ENCODE data around the gene FAM222A.

The FAM222A gene

DNA sequence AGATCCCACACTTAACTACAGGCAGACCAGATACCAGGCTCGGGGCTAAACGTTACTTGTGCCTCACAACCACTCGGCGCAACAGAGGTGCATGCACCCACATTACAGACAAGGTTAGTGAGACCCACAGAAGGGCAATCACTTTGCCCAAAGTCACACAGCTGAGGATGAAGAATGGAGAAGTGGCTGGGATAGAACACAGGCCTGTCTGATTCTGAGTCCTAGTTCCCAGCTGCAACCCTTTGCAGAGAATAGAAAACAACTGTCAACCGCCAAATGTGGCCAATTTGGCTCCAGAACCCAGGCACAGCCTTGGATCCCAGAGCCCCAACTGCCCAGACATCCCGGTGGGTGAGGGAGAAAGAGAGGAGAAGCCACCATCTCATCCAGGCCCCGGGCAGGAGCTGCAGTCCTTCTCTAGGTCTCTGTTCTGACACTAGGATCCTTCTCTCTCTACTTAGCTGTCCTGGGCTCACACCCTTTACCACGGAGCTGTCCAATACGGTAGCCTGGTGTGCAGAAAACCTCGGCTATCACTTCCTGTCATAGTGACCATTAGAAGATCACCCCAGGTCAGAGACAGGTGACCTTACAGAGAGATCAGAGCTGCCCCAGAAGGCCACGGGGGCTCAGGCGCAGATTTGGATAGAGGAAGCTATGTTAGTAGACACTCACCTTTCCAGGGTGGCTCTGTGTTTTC, 59.1 kb downstream of the FAM222A start:
- no peak for DNase-seq (ENCODE audit: low spot score)

DNA sequence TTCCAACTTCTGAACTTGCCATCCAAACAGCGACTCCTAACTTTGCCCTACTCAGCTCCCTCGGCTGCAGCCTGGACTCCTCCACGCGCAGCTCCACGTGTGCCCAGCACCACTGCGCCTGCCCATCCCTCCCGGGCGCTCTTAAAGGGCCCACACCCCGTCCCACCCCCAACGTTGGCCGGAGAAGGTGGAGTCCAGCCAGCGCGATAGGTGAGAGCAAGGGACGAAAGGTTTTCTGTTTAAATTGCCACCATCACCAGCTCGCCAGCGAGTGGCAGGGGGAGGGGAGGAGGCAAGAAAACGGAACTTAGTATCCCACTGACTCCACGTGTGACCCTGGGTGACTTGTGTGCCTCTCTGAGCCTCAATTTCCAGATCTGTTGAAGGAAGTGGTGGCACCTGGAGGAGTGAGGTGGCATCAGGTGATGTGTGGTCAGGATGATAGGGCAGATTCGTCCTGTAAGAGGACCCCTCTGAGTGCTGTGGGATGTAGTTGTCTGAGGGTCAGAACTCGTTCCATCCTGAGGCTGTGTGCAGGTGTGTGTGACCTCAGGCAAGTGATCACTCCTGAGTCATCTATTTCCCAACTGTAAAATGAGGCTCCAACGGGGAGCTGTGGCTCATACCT, 59.9 kb downstream of the FAM222A start:
- DNase-seq (ENCODE audit: low spot score) = peak; percentile 74

DNA sequence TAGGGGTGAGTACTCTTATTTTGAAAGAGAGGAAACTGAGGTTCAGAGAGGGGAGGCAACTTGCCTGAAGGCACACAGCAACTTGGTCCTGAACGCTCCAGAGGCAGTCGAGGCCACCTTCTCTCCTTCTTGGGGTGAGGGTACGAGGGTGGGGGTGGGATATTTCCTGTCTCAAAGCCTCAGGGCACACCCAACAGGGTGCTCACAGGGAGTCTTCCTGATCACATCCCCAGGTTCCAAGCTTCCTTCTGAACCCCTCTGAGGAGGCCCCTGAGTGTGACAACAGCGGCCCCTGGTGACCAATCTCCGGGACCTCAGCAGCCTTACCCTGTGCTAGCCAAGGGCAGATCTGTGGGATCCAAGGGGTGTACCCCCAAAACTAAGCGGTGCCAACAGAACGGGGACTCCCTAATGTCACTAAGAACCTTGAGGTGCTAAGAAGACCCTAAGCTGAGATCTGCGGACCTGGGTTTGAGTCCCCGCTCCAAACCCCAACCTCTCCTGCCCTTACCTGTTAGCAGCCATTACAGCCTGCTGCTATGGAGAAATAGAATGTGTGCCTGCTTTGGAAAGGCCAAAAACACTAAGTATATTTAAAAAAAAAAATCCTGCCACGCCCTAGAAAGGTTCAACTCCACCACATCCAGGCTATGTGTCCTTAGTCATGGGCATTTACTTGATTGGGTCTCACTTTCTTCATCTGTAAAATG, 61.7 kb downstream of the FAM222A start:
- peak; percentile 88 for DNase-seq (ENCODE audit: low spot score)

DNA sequence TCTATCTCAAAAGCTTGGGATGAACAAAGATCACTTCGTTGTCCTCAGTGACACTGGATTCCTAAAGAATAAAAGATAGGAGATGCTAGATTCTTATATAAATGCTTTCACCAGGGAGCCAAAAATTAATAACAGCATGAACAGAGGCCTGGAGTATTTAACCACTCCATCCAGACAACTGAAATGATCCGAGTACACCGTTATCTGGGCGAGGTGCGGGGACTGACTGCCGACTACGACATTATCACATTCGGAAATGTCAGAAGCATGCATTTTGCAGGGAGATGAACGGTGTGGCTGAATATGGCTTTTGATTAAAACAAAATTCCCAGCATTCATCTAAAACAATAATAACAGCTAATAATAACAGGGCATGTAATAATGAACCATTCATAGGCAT, 63.0 kb downstream of the FAM222A start:
- DNase-seq (ENCODE audit: low spot score) = no peak

DNA sequence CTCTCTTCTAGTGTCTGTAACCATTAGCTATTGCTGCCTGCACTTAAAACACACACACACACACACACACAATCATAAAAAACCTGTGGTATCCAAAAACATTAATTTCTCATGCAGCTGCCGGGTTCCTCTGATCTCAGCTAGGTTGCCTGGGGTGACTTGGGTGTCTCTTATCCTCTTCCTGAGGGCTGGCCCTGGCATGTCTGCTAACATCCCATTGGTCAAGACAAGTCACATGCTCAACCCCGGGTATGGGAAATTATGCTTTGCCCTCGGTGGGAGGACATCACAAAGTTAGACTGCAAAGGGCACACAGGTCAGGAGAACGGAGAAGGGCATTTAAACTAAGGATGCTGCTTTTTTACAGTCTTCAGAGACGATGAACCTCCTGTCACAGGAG, 63.9 kb downstream of the FAM222A start:
- DNase-seq (ENCODE audit: low spot score) = peak; percentile 70

DNA sequence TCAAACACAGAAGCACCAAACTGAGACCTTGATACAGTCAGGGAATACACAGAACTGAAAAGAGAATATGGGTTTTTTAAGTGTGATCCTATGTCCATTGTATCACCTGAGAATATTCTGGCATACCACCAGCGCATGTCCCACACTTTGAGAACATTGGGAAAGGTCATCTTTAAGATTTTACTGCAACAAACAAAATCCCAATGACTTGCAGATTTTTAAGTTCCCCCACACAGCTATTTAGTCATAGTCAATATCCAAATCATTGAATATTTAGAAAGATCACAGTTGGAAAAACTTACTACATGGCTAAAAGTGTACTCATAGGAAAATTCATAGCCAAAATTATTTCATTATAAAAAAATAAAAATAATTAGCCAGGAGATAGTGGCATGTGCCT, 65.1 kb downstream of the FAM222A start:
- no peak for DNase-seq (ENCODE audit: low spot score)

DNA sequence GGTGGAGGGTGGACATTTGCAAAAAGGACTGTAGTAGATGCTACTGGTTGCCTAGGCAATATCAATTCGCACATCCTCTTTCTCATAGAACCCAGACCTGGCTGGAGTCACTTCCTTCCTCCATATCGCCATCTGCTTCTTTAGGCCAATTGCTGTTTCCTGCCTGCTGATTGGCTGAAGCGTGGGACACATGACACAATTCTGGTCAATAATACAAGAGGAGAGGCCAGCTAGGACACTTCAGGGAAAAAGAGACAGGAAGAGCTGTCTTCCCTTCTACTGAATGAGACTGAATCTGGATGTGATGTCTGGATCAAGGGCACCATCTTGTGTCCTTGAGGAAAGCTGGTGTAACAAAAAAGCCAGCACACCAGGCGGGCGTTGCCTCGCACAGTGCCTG, 65.8 kb downstream of the FAM222A start:
- DNase-seq (ENCODE audit: low spot score) = no peak

DNA sequence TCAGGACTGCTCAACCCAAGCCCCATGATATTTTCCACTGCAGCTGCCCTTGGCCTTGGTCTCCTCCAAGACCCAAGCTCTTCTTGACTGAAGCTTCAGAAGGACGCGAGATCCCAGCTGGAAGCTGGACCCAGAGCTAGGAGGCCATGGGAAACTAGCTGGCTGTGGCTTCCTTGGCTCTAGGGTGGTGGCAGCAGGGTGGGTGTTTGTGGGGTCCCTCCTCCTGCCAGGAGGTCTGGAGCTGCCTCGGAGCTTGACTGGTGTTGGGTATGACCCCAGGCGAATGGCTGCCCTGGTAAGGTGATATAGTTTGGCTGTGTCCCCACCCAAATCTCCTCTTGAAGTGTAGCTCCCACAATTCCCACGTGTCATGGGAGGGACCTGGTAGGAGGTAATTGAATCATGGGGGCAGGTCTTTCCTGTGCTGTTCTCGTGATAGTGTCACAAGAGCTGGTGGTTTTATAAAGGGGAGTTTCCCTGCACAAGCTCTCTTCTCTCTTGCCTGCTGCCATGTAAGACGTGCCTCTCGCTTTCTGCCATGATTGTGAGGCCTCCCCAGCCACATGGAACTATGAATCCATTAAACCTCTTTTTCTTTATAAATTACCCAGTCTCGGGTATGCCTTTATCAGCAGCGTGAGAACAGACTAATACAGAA, 68.2 kb downstream of the FAM222A start:
- no peak for DNase-seq (ENCODE audit: low spot score)

DNA sequence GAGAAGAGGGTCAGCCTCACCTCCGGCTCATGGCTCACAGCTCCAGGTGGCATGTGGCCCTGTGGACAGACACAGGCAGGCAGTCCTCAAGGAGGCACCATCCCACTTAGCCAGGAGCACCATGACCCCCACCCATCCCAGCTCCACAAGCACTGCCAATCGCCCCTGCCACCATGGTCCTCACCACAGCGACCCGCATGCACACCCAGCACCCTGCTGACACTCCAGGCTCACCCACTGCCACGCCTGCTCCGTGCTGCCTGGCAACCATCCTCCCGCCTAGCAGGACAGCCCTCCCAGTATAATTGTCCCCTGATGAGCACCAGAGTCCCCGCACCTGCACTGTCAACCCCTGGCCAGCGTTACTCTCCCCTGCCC, 68.7 kb downstream of the FAM222A start:
- DNase-seq (ENCODE audit: low spot score) = no peak

DNA sequence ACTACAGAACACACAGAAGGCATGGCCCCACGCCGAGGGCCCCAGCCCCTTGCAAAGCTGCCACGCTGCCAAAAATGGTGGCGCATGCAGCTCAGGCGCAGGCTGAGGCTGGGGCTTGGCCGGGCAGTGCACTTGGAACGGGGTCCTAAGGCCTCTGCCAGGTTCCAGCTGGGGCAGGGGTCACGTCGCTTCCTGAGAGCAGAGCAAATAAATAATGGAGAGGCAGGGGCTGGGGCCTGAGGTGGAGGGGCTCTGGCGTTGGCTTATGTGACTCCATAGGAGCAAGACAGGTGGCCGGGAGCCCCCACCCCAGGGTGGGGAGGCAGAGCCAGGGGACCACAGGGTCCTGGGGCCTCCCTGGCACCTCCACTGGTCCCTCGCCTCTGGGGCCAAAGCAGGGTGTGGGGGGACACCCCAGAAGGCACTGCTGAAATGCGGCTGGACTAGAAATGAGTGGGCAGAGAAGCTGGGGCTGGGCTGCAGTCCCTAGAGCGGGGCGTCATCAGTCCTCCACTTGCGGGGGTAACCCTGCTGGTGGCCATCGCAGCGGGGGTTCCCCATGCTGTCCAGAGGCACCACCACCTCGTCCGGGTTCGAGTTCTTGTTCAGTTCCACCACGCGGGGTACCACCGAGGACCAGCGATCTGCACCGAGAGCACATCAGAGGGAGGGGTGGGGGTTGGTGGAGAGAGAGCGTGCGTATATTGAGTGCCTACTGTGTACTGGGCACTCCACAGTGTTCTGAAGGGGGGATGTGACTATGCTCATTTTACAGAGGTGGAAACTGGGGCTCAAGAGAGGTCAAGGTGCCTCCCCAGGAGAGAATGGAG, 69.7 kb downstream of the FAM222A start:
- DNase-seq (ENCODE audit: low spot score) = no peak

DNA sequence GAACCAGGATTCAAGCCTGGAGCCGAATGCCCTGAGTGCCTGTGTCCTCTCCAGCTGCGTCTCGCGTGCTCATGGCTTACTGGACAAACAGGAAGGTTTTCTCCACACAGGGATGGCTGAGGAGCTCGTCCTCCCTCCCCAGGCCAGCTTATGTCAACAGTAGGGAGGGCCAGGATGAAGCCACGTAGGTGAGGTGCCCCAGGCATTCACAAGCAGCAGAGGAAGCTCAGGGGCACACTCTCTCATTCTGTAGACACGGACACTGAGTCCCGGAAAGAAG, 70.3 kb downstream of the FAM222A start:
- DNase-seq (ENCODE audit: low spot score) = no peak

DNA sequence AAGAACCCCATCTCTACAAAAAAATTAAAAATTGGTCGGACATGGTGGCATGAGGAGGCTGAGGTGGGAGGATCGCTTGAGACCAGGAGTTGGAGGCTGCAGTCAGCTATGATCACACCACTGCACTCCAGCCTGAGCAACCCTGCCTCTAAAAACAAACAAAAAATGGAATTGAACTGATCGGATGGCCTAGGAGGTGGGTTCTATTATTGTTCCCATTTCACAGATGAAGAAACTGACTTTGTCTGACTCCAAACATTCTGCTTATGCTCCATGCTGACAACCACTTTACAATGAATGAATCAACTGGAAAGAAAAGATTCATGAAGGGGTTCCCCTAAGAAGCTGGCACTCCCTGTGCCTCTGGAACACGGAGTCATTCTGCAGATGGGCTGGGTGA, 72.2 kb downstream of the FAM222A start:
- no peak for DNase-seq (ENCODE audit: low spot score)

DNA sequence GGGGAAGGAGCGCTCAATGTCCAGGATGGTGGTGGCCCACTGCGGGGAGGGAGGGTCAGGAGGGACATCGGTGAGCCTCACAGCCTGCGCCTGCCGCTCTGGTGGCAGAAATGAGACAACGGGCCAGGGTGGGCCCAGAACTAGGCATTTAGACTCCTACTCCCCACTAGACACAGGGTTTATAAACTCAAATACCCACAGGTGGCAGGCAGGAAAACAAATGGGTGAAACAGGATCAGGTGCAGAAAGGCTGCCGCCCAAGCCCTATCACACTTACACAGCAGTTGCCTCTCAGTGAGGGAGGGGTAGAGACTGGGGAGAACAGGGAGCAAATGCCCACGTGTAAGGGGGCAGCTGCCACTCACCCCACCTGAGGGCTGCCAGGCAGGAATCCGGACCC, 73.2 kb downstream of the FAM222A start:
- DNase-seq (ENCODE audit: low spot score) = no peak

DNA sequence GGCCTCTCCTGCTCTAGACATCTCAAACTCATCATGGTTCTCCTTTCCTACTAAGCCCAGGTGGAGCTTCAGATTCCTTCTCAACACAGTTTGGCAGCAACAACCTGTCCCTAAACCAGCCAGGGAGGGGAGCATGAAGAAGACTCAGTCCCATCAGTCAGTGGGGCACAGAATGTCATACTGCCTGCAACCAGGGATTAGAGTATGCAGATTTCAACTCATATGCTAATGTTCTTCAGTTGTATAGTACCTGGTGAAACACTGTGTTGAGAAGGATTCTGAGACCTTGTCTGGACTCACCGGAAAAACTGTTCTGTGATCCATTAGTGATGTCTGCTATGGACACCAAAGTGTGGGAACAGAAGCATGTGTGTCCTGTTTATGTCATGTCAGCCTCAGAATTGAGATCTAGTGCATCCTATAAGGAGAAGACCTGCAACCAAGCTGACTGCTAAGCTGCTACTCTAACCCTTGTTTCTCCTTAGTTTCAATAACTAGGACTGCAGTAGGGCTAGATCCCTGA, 76.0 kb downstream of the FAM222A start:
- DNase-seq (ENCODE audit: low spot score) = no peak

DNA sequence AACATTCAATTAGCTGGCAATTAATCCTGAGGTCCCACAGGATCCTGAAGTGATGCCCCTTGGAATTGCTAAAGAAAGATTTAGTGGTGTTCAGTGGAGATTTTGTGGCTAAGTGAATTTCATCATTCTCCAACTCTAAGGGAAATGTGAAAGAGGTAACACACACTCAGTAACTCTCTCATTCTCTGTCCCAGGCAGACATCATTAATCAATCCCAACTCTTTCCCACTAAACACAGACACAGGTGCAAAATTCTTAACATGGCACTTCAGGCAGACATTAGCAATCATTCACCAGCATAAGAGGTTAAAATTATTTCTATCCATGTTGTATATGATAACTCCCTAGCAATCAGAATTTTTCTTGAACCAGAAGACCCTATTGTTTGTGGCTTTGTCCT, 79.4 kb downstream of the FAM222A start:
- DNase-seq (ENCODE audit: low spot score) = no peak

DNA sequence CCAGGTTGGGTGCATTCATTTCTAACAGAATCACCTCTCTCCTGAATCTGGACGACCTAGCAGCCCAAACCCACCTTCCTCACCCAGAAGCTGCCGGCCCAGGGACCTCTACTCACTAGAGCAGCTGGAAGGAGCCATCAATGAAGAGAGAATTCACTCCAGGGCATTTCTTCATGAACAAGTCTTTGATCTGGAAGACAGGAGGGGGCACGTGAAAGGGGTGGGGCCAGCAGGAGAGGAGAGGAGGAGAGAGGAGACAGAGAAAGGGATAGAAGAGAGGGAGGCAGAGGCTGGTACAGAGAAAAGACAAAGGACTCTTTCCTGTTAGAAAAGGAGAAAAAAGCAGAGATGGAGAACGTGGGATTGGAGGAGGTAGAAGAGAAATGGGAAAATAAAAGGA, 79.8 kb downstream of the FAM222A start:
- no peak for DNase-seq (ENCODE audit: low spot score)

DNA sequence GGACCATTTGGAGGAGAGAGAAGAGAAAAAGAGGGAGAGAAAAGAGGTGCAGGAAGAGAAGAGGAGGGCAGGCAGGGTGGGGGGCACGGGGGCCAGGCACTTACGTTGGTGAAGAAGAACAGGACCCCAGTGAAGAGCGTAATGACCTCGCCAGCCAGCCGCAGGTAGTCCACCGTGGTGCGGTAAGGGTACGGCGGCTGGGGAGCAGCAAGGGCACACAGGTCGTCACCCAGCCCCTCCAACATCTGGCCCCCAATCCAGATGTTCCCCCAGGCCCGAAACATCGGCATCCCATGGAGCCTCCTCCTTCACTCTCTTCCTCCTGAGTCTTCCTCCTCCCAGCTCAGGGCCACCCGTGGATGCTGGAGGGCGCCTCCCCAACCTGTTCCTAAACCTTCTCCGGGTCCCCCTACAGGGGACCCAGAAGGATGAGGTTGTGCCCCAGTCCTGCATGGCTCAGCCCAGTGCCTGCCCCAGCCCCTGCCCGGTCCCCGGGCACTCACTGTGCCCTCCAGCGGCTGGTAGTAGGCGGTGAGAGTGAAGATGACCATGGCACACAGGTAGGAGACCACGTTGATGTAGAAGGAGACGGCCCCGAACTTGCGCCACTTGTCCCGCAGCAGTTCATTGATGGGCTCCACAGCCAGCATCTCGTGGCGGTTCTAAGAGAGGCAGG, 80.3 kb downstream of the FAM222A start:
- no peak for DNase-seq (ENCODE audit: low spot score)

DNA sequence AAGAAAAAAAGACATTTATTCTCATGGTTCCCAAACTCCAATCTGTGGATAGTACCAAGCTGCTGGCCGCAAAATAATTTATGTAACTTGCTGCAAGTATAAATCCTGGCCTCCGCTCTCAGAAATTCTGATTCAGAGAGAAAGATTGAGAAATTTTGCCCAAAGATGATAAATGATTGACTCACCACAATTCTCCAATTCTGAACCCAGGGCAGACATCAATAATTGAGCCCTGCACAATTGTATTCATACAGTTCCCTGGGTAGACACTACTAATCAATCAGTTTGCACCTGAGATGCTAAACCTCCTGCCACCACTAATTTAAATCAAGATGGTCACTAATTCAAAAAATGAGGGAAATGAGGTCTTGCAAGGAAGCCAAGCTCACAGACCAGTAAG, 81.4 kb downstream of the FAM222A start:
- peak; percentile 56 for DNase-seq (ENCODE audit: low spot score)

DNA sequence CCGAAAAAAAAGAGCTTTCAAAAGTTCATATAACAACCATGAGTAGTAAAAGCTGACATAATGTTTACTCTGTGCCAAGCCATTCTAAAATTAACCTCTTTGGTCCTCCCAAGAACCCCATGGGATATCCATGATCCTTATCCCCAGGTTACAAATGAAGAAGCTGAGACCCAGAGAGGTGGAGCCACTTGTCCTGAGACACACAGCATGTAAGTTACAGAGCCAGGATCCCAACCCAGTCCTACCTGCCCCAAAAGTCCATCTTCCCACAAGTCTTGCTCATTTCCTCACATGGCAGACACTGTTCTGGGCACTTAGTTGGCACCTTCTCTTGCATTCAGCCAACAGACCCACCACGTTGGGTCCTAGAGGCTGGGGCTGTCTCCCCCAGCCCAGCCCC, 82.4 kb downstream of the FAM222A start:
- DNase-seq (ENCODE audit: low spot score) = no peak

DNA sequence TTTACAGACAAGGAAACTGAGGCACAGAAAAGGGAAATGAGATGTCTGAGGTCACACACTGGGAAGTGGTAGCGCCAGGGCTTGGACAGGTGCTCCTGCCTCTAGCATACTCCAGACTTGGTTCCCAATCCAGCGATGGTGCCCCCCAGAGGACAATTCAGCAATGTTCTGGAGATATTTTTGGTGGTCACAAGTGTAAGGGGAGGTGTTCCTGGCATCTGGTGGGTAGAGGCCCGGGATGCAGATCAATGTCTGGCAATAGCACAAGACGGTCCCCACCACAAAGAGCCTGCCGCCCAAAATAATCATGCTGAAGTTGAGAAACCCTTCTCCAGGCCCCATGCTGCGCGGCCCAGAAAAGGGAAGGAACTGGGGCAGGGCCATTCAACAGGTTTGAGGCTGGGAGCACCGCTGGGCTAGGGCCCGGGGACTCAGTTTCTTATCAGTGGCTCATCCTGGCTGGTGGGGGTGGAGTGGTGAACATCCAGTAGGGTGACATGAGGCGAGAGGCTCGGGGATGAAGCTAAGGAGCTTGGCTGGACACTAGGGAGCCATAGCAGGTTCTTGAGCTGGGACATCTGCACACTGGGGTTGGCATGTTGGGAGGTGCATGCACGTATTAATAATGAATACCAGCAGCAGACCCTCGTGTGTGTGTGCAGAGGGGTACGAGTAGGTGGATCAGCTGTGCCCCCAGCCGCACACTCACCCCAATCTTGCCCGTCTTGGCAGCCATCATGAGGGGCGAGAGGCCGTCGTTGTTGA, 84.5 kb downstream of the FAM222A start:
- no peak for DNase-seq (ENCODE audit: low spot score)

DNA sequence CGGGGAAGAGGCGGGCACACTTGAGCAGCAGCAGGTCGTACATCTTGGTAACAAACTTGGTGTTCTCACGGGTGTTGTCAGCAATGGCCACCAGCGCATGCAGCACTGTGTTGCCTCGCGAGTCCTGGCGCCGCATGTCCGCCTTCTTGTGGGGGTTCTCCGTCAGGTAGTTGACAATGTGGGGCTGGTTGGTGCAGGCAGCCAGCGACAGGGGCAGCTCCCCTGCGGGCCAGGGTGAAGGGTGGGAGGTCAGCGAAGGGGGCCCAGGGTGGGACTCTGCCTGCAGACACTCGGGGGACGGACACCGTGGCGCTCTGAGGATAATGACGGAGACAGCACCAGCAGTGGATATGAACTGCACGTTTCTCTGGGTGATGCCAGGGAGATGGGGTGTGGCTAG, 85.1 kb downstream of the FAM222A start:
- no peak for DNase-seq (ENCODE audit: low spot score)

Measured in AG20443 (cell line).